AG08396 (cell line): Measurements from ENCODE around the gene PLET1.

Source experiments
- DNase-seq: peaks from one replicate; pipeline ENCODE4 v3.0.0; 2012; ENCODE audit warnings: low spot score, mixed read lengths

Gene PLET1

DNA sequence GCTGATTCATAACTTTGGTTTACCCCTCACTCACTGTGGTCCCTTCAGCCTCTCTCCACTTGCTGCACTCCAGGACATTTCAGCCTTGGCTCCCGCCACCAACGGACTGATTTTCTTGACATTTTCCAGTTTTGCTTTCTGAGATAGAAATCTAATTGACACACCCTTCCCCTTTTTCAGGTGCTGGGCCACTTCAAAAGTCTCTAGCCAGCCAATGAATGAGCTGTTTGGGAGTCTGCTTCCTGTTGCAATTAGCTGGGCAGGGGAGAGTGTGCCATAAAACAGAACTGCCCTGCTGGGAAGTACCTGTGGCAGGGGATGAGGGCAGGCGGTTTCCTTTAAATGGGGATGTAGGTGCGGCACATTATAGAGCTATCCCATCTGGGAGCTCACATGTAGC, 21.1 kb upstream of the PLET1 start:
- no peak for DNase-seq

DNA sequence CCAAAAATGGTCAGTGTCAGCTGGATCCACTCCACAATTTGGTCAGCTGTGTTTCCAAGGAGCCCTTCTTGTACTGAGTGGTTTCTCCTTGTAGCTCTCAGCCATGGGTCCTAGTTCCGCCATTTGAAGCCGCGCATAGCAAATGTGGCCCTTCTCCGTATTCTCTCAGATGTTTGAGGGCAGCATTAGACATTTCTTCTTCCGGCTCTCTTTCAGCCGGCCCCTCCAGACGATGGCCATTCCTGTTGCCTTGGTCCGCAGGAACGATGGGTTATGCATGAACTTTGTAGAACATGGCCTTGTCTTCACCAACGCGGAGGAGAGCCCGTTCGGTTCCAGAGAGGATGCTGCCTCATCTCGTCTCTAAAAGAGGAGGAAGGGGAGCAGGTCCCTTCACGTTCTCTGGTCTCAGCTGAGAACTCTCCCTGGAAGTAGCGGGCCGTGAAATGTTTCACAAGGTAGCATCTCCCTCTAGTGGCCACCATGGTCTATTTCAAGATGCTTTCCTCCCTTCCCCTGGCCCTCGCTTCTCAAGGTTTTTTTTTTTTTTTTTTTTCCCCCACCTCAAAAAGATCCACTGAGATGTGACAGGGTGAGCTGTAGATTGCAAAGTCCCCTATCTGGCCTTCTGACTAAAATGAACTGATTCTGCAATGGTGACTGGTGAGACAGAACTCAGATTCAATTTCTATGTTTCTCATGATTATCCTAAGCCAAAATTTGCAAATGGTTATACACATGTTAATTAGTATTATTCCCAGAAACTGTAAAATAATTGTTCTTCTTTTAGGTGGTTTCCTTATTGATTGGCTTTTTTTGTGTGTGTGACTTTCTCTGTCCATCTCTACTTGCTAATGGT, 19.8 kb upstream of the PLET1 start:
- DNase-seq: peak; percentile 82

DNA sequence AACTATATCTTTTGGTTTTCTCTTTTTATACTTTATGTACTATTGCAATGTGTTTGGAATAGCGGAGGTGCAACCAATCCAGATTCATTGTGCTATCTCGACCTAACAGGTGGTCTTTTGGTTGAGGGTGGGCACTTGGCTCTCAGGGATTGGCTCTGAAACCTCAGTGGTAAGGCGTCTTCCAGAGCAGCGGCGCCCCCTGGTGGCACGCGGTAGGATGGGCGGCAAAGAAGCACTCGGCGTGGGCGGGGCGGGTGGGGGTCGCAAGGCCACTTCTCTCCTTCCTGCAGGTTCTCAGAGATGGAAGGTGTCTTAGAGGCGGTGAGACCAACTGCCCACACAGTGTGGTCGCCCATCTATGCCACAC, 19.2 kb upstream of the PLET1 start:
- peak; percentile 61 for DNase-seq

DNA sequence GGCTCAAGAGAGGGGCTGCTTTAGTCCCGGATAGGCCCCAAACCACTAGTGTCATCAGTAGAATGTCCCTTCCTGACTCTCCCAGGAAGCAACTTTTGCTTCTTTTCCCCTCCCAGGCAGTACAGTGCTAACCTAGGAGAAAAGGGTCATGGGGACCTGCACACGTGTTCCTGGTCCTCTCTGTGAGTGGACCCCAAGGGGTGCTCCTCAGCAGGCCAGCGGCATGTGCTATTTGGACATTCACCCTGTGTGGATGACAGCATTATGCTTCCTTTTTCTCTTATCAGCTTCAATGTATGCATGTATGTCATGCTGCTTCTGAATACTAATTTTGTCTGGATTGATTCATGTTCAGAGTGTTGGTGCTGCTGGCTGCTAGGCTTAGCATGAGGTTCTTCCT, 18.1 kb upstream of the PLET1 start:
- DNase-seq: no peak

DNA sequence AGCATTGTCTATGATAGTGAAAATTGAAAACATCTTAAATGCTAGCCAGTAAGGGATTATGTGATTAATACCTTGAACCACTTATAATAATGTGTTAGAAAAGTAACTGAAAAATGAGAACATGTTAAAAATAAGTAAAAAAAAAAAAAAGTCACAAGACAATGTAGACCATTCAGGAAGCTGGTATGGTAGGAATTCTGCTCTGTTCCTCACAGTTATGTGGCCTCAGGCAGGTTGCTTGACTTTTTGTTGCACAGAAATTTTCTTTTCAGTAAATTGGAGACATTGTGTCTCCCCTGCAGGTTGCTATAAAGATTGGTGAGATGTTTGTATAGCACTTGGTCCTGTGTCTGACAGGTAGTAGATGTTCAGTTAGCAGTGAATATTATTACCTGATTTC, 17.3 kb upstream of the PLET1 start:
- no peak for DNase-seq

DNA sequence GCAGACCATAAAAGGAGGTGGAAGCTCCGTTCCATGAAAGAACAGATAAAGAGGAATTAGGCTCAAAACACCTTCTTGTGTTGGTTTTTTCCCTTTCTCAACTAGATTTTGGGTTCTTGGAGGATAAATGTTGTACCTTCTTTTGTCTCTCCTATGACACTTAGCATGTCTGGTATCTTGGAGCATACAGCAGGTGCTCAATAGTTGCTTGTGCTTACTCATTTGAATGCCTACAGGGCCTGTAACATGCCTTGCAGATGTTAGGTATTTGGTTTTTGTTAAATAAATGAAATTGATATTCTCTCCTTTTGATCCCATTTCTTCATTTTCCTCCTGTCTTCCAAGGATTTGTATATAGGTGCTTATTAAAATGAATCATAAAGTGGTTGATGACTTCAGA, 16.4 kb upstream of the PLET1 start:
- DNase-seq: no peak

DNA sequence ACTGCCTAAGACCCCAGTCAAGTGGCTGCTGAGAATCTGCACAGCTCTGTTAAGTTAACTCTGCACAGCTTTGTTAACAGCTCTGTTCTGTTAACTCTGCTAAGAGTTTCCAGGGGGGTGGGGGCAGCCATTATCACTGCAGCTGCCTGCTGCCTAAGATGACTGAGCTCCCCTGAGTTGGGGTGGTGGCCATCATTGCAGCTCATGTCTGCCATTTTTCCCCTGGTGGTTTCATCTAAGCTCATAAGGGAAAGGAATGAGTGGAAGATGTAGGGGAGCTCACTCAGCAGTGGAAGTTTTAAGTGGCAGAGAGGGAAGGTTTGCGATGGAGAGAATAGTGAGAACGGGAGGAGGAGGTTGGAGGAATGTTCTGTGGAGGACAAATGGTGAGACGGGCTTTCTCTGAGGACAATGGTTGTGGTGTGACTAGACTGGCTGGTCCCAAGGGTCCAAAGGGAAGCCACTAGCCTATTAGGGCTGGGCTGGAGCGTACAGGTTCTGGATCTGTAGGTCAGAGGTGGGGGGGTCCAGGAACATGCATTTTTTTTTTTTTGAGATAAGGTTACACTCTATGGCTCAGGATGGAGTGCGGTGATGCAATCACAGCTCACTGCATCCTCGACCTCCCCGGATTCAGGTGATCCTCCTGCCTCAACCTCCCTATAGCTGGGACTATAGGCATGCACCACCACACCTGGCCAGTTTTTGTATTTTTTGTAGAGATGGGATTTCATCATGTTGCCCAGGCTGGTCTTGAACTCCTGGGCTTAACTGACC, 13.5 kb upstream of the PLET1 start:
- no peak for DNase-seq

DNA sequence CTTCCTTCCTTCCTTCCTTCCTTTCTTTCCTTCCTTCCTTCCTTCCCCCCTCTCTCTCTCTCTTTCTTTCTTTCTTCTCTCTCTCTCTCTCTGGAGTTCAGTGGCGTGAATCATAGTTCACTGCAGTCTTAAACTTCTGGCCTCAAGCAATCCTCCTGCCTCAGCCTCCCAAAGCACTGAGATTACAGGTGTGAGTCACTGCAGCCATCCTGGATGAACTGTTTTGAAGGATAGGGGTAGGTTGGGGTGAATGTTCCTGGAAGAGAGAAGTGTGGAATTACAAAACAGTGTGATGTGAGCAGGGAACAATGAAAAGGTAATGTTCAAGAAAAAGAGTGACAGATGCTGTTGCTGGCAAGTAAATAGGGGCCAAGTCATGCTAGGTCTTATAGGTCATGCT, 12.4 kb upstream of the PLET1 start:
- no peak for DNase-seq

DNA sequence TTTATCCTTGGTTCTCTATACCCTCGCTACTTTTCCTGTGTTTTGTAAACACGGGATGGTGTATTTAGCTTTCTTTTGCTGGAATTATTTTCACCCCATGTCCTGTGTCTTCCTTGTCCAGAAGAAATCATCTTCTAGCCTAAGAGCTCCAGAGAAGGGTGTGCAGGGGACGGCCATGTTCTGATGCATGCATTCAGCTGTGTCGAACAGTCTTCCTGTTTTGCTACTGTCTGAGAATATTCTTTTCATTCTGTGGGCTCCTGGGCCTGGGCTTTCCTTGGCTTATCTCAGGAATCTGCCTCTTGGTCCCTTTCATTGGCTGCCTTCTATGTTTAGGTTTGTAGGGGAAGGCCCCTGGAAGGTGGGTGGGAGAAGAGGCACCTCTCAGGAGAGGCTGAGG, 10.6 kb upstream of the PLET1 start:
- DNase-seq: no peak

DNA sequence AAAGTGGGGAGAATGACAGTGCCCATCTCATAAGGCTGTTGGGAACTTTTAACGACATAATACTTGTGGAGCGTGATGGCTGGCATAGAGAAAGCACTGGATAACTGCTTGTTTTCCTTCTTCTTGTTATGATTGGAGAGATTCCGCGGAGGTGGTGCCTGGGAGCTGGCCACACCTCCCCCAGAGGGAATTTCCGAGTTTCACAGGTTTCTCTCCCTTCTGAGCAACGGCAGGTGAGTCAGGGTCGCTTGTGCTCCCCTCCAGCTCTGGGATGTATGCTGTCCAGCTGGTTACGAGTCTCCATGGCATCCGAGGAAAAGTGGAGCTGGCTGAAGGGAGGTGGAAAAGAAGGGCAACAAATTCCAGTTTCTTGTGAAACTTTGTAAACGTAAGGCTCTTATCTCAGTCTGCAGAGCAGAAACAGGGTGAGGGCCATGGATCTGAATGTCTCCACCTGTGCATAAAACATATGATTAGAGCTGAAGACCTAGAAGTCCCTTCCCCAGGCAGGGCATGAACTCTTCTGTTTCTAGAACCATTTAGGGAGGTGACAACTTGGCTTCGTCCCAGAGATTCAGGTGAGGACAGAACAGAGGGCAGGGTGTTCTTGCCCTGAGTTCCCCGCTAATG, 10.0 kb upstream of the PLET1 start:
- DNase-seq: no peak

DNA sequence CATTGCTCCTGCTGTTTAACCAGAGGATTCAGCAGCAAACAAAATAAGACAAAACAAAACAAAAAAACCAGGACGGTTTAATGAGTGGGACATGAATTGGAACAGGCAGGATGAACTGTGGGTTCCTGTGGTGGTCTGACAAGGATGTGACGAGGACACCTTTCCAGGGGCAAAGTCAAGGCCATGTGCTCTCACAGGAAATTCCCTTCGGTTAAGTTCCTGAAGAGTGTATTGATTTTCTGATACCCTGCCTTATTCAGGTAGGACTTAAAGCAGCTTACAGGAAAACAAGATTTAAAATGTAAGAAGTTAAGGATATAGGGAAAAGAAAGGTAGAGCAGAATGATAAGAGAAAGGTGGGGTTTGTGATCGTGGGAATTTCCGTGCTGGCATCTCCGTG, 8.5 kb upstream of the PLET1 start:
- DNase-seq: no peak

DNA sequence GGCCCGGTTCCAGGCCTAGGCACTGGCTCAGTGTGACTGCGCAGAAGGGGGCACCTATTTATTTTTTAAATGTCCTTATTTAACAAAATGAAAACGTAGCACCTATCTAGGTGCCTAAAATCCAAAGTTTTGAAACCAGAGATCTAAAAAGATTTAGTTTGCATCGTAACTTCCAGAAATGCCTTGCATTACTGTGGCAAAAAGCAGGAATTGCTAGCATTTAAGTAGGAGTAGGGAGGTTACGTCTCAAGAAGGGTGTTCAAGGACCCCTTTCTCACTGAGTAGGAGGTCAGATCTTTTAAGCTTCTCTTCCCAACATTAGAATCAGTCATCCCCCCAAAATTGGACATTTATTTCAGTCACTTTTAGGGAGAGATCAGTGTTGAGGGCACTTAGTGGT, 7.7 kb upstream of the PLET1 start:
- DNase-seq: no peak

DNA sequence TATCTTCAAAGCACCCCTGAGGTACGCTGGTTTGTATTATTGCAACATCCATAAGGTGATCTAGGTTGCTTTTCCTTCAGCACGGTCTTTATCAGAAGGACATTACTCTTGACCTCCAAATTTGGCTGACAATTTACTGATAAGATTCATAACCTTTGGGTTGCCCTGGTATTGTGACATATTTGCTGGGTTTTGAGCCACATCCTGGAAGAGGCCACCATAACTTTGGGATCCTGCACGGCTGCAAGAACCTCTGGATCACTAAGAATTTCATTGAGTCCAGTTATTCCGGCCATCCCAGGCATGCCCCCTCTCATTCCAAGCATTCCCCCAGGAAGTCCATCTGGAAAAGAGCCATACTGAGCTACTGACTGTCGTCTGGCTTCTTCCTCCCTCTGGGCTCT, 6.5 kb upstream of the PLET1 start:
- DNase-seq: no peak

DNA sequence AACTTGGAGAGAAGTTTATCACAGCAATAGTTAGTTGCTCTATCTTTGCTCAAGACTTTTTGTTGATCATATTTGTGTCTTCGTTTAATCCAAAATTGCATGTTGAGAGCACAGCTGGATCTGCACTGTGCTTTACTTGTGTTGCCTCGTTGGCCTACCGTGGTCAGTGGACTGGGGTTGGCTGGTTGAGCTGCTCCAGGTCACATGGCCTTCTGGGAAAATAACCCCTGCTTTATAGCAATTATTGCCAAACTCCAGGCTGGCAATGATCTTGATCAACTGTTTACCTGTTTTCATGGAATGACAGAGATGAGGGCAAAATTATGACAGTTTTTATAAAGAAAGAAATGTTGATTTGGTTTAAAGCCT, 5.7 kb upstream of the PLET1 start:
- DNase-seq: no peak

DNA sequence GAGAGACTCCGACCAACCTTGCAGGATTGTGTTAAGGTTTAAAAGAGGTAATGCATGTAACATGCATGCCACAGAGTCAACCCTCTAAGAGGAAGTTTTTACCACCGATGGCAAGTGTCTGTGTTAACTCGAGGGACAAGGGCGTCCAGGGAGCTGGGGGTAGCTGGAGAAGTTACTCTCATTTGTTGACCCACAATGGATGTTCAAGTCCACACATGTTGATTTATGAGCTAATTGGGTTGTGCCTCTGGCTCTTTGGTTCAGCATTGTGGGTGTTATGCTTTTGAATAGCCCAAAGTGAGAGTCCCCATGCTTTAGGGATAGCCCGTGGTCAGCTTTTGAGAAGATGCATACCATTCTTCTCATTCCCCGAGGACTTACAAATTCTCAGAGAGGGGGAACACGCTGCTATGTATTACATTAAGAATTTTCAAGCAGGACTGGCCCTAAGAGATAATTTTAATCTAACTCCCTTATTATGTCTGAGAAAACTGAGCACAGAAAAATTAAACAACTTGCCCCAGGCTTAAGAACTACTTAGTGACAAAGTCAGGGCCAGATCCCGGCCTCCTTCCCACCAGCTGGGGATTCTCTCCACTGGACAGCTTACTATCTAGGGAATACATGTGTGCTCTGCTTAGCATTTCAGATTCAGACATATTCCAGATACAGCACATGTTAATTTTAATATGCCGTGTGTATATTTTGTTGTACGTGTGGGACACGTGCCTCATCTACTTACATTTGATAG, 5.2 kb upstream of the PLET1 start:
- DNase-seq: no peak

DNA sequence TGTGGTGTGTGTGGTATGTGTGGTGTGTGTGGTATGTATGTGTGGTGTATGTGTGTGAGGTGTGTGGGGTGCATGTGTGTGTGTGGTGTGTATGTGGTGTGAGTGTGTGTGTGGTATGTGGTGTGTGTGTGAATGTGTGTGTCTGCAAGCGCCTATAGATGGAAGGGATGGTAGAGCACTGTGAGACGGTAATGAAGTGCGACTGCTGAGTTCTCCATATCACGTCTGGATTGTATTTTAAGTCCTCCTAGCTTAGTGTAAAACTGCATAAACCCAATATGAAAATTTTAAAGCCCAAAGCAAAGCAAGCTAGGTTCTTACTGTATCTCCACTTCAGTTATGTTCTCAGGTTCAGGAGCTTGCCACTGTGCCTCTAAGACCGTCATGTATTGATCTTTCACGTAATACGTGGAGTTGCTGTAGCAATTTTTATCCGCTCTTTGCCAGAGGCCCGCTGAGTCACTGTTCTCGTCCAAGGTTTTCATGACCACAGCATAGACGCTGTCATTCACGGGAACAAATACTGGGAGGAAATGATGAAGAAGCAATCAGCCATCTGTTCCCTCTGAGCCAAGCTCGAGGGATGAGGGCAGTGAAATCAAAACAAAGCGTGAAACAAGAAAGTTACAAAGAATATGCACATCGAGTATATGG, 5.5 kb downstream of the PLET1 start:
- peak; percentile 61 for DNase-seq

DNA sequence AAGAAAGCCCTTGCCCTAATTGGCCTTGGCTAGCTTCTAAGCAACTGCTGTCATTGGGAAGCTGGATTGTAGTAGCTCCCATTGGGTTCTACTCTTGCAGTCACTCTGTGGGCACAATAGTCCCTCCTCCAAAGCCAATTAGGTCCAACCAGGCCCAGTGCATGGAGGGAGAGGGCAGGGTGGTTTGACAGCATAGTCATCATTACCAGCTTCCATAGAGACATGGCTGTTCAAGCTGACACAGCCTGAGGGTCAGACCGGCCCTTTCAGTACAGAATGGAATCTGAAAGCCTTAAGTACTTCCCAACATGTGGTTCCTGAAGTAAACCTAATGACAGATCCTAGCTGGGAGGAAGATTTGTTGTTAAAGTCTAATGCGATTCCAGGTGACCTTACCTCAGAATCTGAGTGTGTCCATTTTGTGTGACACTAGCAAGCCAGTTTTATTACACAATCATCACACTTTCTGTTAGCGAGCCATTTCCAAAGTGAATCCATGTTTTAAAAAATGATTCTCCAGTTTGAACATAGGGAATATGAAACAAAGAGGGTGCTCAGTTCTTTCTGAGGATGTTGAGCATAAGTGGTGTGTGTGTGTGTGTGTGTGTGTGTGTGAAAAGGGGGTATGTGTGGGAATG, 6.9 kb downstream of the PLET1 start:
- DNase-seq: no peak

DNA sequence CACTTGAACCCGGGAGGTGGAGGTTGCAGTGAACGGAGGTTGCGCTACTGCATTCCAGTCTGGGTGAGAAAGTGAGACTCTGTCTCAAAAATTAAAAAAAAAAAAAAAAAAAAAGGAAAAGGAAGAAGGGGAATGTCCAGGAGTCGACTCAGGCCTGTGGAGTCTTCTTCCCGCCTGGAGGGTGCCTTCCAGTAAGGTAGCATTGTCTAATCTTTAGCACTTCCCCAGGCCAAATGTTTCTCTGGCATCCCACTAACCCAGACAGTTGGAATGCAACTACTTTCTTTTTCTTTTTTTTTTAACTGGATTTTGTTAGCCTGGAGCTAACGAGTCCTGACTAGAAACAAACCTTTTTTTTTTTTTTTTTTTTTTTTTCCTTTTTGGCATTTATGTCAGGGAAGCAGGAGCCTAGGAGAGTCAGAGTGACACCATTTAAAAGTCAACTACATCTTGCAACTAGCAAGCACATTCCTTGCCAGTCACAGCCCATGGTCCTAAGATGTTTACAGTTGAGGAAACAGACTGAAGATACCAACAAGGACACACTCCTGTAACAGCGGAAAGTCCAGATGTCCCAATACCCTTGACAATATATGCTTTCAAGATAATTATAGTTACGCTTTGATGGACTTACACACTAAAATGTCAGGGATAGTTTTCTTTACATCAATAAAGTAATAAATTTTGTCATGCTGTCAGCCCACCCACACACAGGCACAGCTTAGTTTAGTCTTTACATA, 10.6 kb downstream of the PLET1 start:
- no peak for DNase-seq

DNA sequence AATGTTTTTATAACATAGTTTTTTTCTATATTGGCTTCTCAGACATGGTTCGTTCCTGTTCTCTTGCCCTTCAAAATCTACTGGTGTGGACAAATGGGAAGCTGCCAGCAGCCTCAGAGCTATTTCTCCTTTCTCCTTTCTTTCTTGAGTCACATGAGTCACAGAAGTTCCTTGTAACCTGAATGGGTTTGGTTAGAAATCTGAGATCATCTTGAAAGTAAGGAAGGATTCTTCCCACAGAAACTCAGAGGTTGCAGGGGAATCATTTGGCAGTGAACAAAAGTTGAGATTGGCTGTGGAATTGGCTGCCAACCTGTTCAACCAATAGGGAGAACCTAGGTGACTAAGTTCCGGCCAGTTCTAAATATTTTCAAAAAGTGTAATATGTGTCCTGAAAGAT, 12.5 kb downstream of the PLET1 start:
- no peak for DNase-seq

DNA sequence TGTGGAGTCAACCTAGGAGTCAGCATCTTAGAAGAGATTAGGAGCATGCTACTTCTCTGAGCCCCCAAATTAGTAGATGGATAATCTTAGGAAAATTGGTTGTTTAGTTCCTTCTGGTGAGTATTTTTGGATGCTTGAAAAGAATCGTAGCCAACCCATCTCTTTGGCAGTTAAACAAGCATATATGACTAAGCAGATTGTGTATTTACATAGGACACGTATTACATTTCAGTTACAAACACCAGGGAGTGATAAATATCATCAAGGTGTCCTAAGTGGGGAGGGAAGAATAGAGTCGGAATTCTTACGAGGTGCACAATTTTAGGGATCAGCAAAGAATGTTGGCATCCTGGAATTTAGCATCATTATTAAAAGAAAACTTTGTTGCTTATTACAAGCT, 13.5 kb downstream of the PLET1 start:
- no peak for DNase-seq

DNA sequence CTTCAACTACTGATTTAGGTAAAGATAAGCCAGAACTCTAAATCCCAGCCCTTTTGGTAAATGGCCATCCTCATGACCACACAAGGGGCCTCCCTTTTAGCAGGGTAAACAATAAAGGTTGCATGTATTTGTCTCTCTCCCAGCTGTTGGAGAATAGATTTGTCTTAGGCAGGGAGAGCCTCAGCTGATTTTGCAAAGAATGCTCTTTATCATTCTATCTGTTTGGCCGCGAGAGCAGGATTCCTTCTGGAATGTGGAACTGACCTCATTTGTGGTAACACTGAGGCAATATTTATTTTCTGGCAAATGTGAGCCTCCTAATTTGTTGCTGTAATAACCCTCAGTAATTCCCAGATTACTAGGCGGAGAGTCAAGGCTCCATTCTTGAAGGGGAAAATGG, 19.2 kb downstream of the PLET1 start:
- peak; percentile 40 for DNase-seq
